CD4-positive, alpha-beta T cell (primary cell): Measurements from ENCODE around the gene SLC30A2. TPM values are rescaled to one million over a fixed set of nuclear protein-coding genes. Genes with fewer than 3 reads are reported as not detected.

Source experiments
- ATAC-seq: fragments of 200-7000 bp; cut with Tn5 transposase; one replicate; pipeline ENCODE4 v1.10.0; 2022; ENCODE audit warnings: mild to moderate bottlenecking; ENCODE audit not compliant: poor library complexity
- CTCF ChIA-PET: fragments of 350-600 bp; sonication (Branson Sonifier 250); formaldehyde crosslinking; loops from one replicate; lab custom pipeline; 2021; ENCODE audit warnings: antibody characterized with exemption, inconsistent platforms; lab: Charles Lee
- POLR2A ChIA-PET: fragments of 350-600 bp; sonication (Branson Sonifier 250); formaldehyde crosslinking; loops from one replicate; lab custom pipeline; 2021; ENCODE audit warnings: antibody characterized with exemption, inconsistent platforms; lab: Charles Lee
- DNase-seq, 14 experiments: peaks; one replicate each; pipeline ENCODE4 v3.0.0-alpha.2; 2013 to 2020; ENCODE audit warnings: mixed read lengths in 2 of 14
- H3K27ac ChIP-seq, 2 donors: one replicate each; pipeline versions ENCODE4 v1.5.1 to v1.7.0; 2013; ENCODE audit warnings: low read length in 2 of 2, low read depth in 1 of 2, mild to moderate bottlenecking in 1 of 2
- H3K27me3 ChIP-seq, 2 experiments: 1 replicate in 1 of 2; 2 replicates in 1 of 2; pipeline versions ENCODE4 v1.6.1 to v1.7.0; 2013; ENCODE audit warnings: low read length in 2 of 2, control low read depth in 1 of 2, mild to moderate bottlenecking in 1 of 2, moderate library complexity in 1 of 2; ENCODE audit not compliant: insufficient read depth in 2 of 2, control insufficient read depth in 1 of 2
- H3K36me3 ChIP-seq: one replicate; pipeline ENCODE4 v1.6.1; 2013; ENCODE audit warnings: low read length, control low read depth; ENCODE audit not compliant: insufficient read depth
- H3K4me1 ChIP-seq: one replicate; pipeline ENCODE4 v1.6.1; 2013; ENCODE audit warnings: low read length, control low read depth; ENCODE audit not compliant: insufficient read depth
- H3K4me3 ChIP-seq: one replicate; pipeline ENCODE4 v1.5.1; 2013; ENCODE audit warnings: mild to moderate bottlenecking, low read length, moderate library complexity
- H3K9me3 ChIP-seq, 2 experiments: 1 replicate in 1 of 2; 2 replicates in 1 of 2; pipeline versions ENCODE4 v1.6.1 to v1.7.0; 2013; ENCODE audit warnings: low read length in 2 of 2, mild to moderate bottlenecking in 2 of 2, control low read depth in 1 of 2, moderate library complexity in 1 of 2; ENCODE audit not compliant: control insufficient read depth in 1 of 2, insufficient read depth in 1 of 2
- H3K27ac Mint-ChIP-seq: one replicate; pipeline ENCODE4 v1.8.0; 2020; ENCODE audit warnings: mixed read lengths
- H3K27me3 Mint-ChIP-seq: one replicate; pipeline ENCODE4 v1.8.0; 2021; ENCODE audit warnings: mixed read lengths
- H3K36me3 Mint-ChIP-seq: one replicate; pipeline ENCODE4 v1.8.0; 2021; ENCODE audit warnings: low read depth, mixed read lengths
- H3K4me1 Mint-ChIP-seq: one replicate; pipeline ENCODE4 v1.8.0; 2021; ENCODE audit warnings: low read depth, mixed read lengths
- H3K4me3 Mint-ChIP-seq: one replicate; pipeline ENCODE4 v1.8.0; 2020; ENCODE audit warnings: mild to moderate bottlenecking, mixed read lengths
- H3K9me3 Mint-ChIP-seq: one replicate; pipeline ENCODE4 v1.8.0; 2020; ENCODE audit warnings: mixed read lengths
- CTCF ChIP-seq: fragments of 200-600 bp; IDR thresholded peaks from one replicate; pipeline ENCODE4 v1.8.0; 2022; ENCODE audit warnings: antibody characterized with exemption, mild to moderate bottlenecking
- intact Hi-C, 2 experiments: fragments of 100-400 bp; cut with DNase I in 1 of 2; cut with micrococcal nuclease in 1 of 2; formaldehyde crosslinking; loops; one replicate each; pipeline versions ENCODE4 v1.15.1 to v1.9.0; 2023 to 2025; cut with DNase I, micrococcal nuclease
- total RNA-seq, 174 experiments: library from RNA in 2 of 174; stranded (reverse) in 2 of 174; gene quantifications; one replicate each; pipeline ENCODE4 v1.2.3 and lab custom pipeline; 2021 to 2026

Gene SLC30A2
- total RNA-seq, 2 experiments from 2014 or later, result not detected

- no peak for DNase-seq
- ATAC-seq, result no peak
- no peak overlapping the region for H3K4me3 ChIP-seq
- TF ChIP-seq CTCF, result no peak
- no peak overlapping the region for H3K27ac ChIP-seq
- peaks cover 6% of the 10 kb centered on the region for H3K4me1 Mint-ChIP-seq
- intact Hi-C loops, result no loop called here
- H3K36me3 Mint-ChIP-seq, result no peaks in the 10 kb centered on the region
- peaks cover 82% of the 10 kb centered on the region for H3K27me3 Mint-ChIP-seq
- peaks cover 56 to 59% of the 10 kb centered on the region in 2 experiments for H3K27me3 ChIP-seq
- H3K4me1 ChIP-seq, result peaks cover 2% of the 10 kb centered on the region
- CTCF ChIA-PET, result no interaction called here
- peaks cover 0 to 6% of the 10 kb centered on the region in 2 experiments for H3K9me3 ChIP-seq
- no peak overlapping the region for H3K27ac Mint-ChIP-seq
- H3K9me3 Mint-ChIP-seq, result no peaks in the 10 kb centered on the region
- H3K4me3 Mint-ChIP-seq, result no peak overlapping the region
- POLR2A ChIA-PET, result no interaction called here
- H3K36me3 ChIP-seq, result no peaks in the 10 kb centered on the region
Observed at GRCh38 chr1:26046246-26047095, 553 bp upstream of the SLC30A2 start.

- no peak overlapping the region for H3K4me3 ChIP-seq
- CTCF ChIA-PET, result no interaction called here
- H3K4me3 Mint-ChIP-seq, result no peak overlapping the region
- peaks cover 2% of the 10 kb centered on the region for H3K4me1 ChIP-seq
- peaks cover 0 to 6% of the 10 kb centered on the region in 2 experiments for H3K9me3 ChIP-seq
- H3K4me1 Mint-ChIP-seq, result peaks cover 6% of the 10 kb centered on the region
- H3K36me3 ChIP-seq, result no peaks in the 10 kb centered on the region
- peaks cover 70% of the 10 kb centered on the region for H3K27me3 Mint-ChIP-seq
- POLR2A ChIA-PET, result no interaction called here
- H3K27me3 ChIP-seq, result peaks cover 48 to 59% of the 10 kb centered on the region in 2 experiments
- TF ChIP-seq CTCF, result no peak
- no peak overlapping the region for H3K27ac Mint-ChIP-seq
- no peak overlapping the region for H3K27ac ChIP-seq
- no peaks in the 10 kb centered on the region for H3K36me3 Mint-ChIP-seq
- H3K9me3 Mint-ChIP-seq, result no peaks in the 10 kb centered on the region
- intact Hi-C loops, result no loop called here
- DNase-seq (no peak), ATAC-seq (no peak)
Observed at GRCh38 chr1:26044971-26045721, 772 bp downstream of the SLC30A2 start.

GRCh38 chr1:26044414-26044813 lies 1.5 kb downstream of the SLC30A2 start:
- CTCF ChIA-PET, result interaction anchor here (1.0 kb wide), 1 partner anchor 8 kb away, joined by 3 read pairs; no protein-coding TSS in a partner anchor
- H3K9me3 Mint-ChIP-seq, result no peaks in the 10 kb centered on the region
- no peak overlapping the region for H3K27ac ChIP-seq
- H3K27me3 ChIP-seq, result peaks cover 48 to 55% of the 10 kb centered on the region in 2 experiments
- H3K4me3 ChIP-seq, result no peak overlapping the region
- DNase-seq (no peak), ATAC-seq (no peak)
- no peak overlapping the region for H3K4me3 Mint-ChIP-seq
- peaks cover 63% of the 10 kb centered on the region for H3K27me3 Mint-ChIP-seq
- intact Hi-C loops, result no loop called here
- H3K36me3 Mint-ChIP-seq, result no peaks in the 10 kb centered on the region
- no peak for TF ChIP-seq CTCF
- H3K27ac Mint-ChIP-seq, result no peak overlapping the region
- peaks cover 0 to 6% of the 10 kb centered on the region in 2 experiments for H3K9me3 ChIP-seq
- H3K4me1 ChIP-seq, result peaks cover 2% of the 10 kb centered on the region
- no peaks in the 10 kb centered on the region for H3K36me3 ChIP-seq
- POLR2A ChIA-PET, result no interaction called here
- H3K4me1 Mint-ChIP-seq, result peaks cover 6% of the 10 kb centered on the region
